H9 (cell line): Measurements from ENCODE around the gene CMPK2. TPM values are rescaled to one million over a fixed set of nuclear protein-coding genes. Genes with fewer than 3 reads are reported as not detected.

Experiments
- DNase-seq: peaks from one replicate; pipeline ENCODE4 v3.0.0-alpha.2; 2017
- H2AFZ ChIP-seq: one replicate; pipeline ENCODE4 v1.6.1; 2013; ENCODE audit warnings: mild to moderate bottlenecking, low read length, control low read depth, moderate library complexity
- H2AK5ac ChIP-seq: 2 replicates; pipeline ENCODE4 v1.6.1; 2013; ENCODE audit warnings: low read length, control low read depth, mixed read lengths; ENCODE audit not compliant: insufficient read length
- H2BK120ac ChIP-seq: one replicate; pipeline ENCODE4 v1.6.1; 2013; ENCODE audit warnings: low read depth, mild to moderate bottlenecking, low read length, control low read depth, inconsistent platforms; ENCODE audit not compliant: poor library complexity, severe bottlenecking
- H2BK12ac ChIP-seq: 2 replicates; pipeline ENCODE4 v1.6.1; 2013; ENCODE audit warnings: low read length, control low read depth, mixed read lengths, low read depth; ENCODE audit not compliant: insufficient read length
- H2BK15ac ChIP-seq: 2 replicates; pipeline ENCODE4 v1.6.1; 2013; ENCODE audit warnings: low read depth, low read length, control low read depth
- H2BK20ac ChIP-seq: one replicate; pipeline ENCODE4 v1.6.1; 2013; ENCODE audit warnings: low read depth, mild to moderate bottlenecking, low read length, control low read depth, inconsistent platforms; ENCODE audit not compliant: poor library complexity, severe bottlenecking
- H2BK5ac ChIP-seq: 2 replicates; pipeline ENCODE4 v1.6.1; 2013; ENCODE audit warnings: low read length, control low read depth, mixed read lengths; ENCODE audit not compliant: insufficient read length
- H3K14ac ChIP-seq: 2 replicates; pipeline ENCODE4 v1.6.1; 2013; ENCODE audit warnings: low read length, control low read depth; ENCODE audit not compliant: insufficient read depth
- H3K18ac ChIP-seq: 2 replicates; pipeline ENCODE4 v1.6.1; 2013; ENCODE audit warnings: low read depth, mild to moderate bottlenecking, mixed read lengths, low read length, control low read depth; ENCODE audit not compliant: insufficient read length
- H3K23ac ChIP-seq: 2 replicates; pipeline ENCODE4 v1.6.1; 2013; ENCODE audit warnings: low read length, control low read depth, mixed read lengths, low read depth; ENCODE audit not compliant: insufficient read length
- H3K23me2 ChIP-seq: 2 replicates; pipeline ENCODE4 v1.6.1; 2013; ENCODE audit warnings: low read depth, mild to moderate bottlenecking, mixed read lengths, low read length, control low read depth; ENCODE audit not compliant: insufficient read length, poor library complexity, severe bottlenecking
- H3K27ac ChIP-seq: 2 replicates; pipeline ENCODE4 v1.5.1; 2013; ENCODE audit warnings: low read length, control low read depth, mixed read lengths, low read depth; ENCODE audit not compliant: insufficient read length
- H3K27me3 ChIP-seq: 2 replicates; pipeline ENCODE4 v1.6.1; 2013; ENCODE audit warnings: low read length, control low read depth, inconsistent platforms; ENCODE audit not compliant: insufficient read depth
- H3K4ac ChIP-seq: 2 replicates; pipeline ENCODE4 v1.6.1; 2013; ENCODE audit warnings: low read depth, mild to moderate bottlenecking, control low read depth, inconsistent platforms, low read length, moderate library complexity
- H3K4me1 ChIP-seq: 2 replicates; pipeline ENCODE4 v1.6.1; 2013; ENCODE audit warnings: low read length, control low read depth, inconsistent platforms; ENCODE audit not compliant: insufficient read depth
- H3K4me2 ChIP-seq: 2 replicates; pipeline ENCODE4 v1.6.1; 2013; ENCODE audit warnings: low read length, control low read depth, mixed read lengths; ENCODE audit not compliant: insufficient read length, insufficient read depth
- H3K56ac ChIP-seq: 2 replicates; pipeline ENCODE4 v1.6.1; 2013; ENCODE audit warnings: low read depth, mild to moderate bottlenecking, mixed read lengths, low read length, control low read depth; ENCODE audit not compliant: insufficient read length
- H3K79me1 ChIP-seq: 2 replicates; pipeline ENCODE4 v1.6.1; 2013; ENCODE audit warnings: low read depth, mild to moderate bottlenecking, moderate library complexity, low read length, control low read depth, inconsistent platforms; ENCODE audit not compliant: insufficient read depth, poor library complexity, severe bottlenecking
- H3K79me2 ChIP-seq: 2 replicates; pipeline ENCODE4 v1.6.1; 2013; ENCODE audit warnings: low read length, control low read depth, inconsistent platforms; ENCODE audit not compliant: insufficient read depth
- H3K9ac ChIP-seq: 2 replicates; pipeline ENCODE4 v1.6.1; 2013; ENCODE audit warnings: low read length, control low read depth, mixed read lengths; ENCODE audit not compliant: insufficient read length; ENCODE audit errors: extremely low read depth
- H3K9me3 ChIP-seq: one replicate; pipeline ENCODE4 v1.6.1; 2013; ENCODE audit warnings: low read depth, low read length, inconsistent platforms; ENCODE audit not compliant: control insufficient read depth
- H3T11ph ChIP-seq: one replicate; pipeline ENCODE4 v1.6.1; 2013; ENCODE audit warnings: mild to moderate bottlenecking, low read length, control low read depth, inconsistent platforms
- H4K20me1 ChIP-seq: one replicate; pipeline ENCODE4 v1.6.1; 2013; ENCODE audit not compliant: control insufficient read depth, insufficient read length, insufficient read depth
- H4K5ac ChIP-seq: 2 replicates; pipeline ENCODE4 v1.6.1; 2013; ENCODE audit warnings: low read depth, mild to moderate bottlenecking, mixed read lengths, low read length, control low read depth; ENCODE audit not compliant: insufficient read length
- H4K8ac ChIP-seq: replicated peaks from 2 replicates; pipeline ENCODE4 v1.6.1; 2013; ENCODE audit warnings: low read length, control low read depth, mixed read lengths, low read depth; ENCODE audit not compliant: insufficient read length
- H4K91ac ChIP-seq: 2 replicates; pipeline ENCODE4 v1.6.1; 2013; ENCODE audit warnings: low read depth, mild to moderate bottlenecking, moderate library complexity, mixed read lengths, low read length, control low read depth; ENCODE audit not compliant: insufficient read length
- H3K27ac Mint-ChIP-seq, 3 experiments: 2 replicates in 2 of 3; 3 replicates in 1 of 3; pipeline ENCODE4 v1.8.0; 2020 to 2021; ENCODE audit warnings: mixed read lengths in 3 of 3, mild to moderate bottlenecking in 1 of 3, moderate library complexity in 1 of 3
- H3K27me3 Mint-ChIP-seq: 2 replicates; pipeline ENCODE4 v1.8.0; 2021; ENCODE audit warnings: low read depth, mild to moderate bottlenecking, moderate library complexity, mixed read lengths
- H3K36me3 Mint-ChIP-seq, 3 experiments: 2 replicates in 2 of 3; 3 replicates in 1 of 3; pipeline ENCODE4 v1.8.0; 2020 to 2021; ENCODE audit warnings: low read depth in 3 of 3, mixed read lengths in 3 of 3; ENCODE audit not compliant: insufficient read depth in 1 of 3
- H3K4me1 Mint-ChIP-seq, 2 experiments: 2 replicates each; pipeline ENCODE4 v1.8.0; 2020; ENCODE audit warnings: mixed read lengths in 2 of 2
- H3K4me3 Mint-ChIP-seq, 2 experiments: 2 replicates in 1 of 2; 3 replicates in 1 of 2; pipeline ENCODE4 v1.8.0; 2020 to 2021; ENCODE audit warnings: mild to moderate bottlenecking in 2 of 2, mixed read lengths in 2 of 2, moderate library complexity in 1 of 2
- H3K9me3 Mint-ChIP-seq, 2 experiments: 2 replicates in 1 of 2; 3 replicates in 1 of 2; pipeline ENCODE4 v1.8.0; 2020; ENCODE audit warnings: mild to moderate bottlenecking in 2 of 2, mixed read lengths in 2 of 2, moderate library complexity in 1 of 2
- WGBS: extraction: QIAGEN DNeasy Blood & Tissue Kit; methylation state at CpG from one replicate; pipeline ENCODE4 v1.1.7; 2013; ENCODE audit warnings: missing lambda C conversion rate, low lambda C conversion rate, mixed read lengths; ENCODE audit not compliant: insufficient read length; ENCODE audit errors: extremely low coverage; 5-methylcytosine and 5-hydroxymethylcytosine counted together
- total RNA-seq: library from RNA; stranded (reverse); gene quantifications from 2 replicates; pipeline ENCODE4 v1.2.1, GENCODE V29; 2021
- TF ChIP-seq, protein P1 (sequence below): fragments of 200-600 bp; sonication (generic); conservative IDR thresholded peaks from 3 replicates; pipeline ENCODE4 v1.8.0; 2021; ENCODE audit warnings: antibody characterized with exemption, mild to moderate bottlenecking

Gene CMPK2
- total RNA-seq, 1 experiment from 2014 or later: 0.90 TPM

DNA sequence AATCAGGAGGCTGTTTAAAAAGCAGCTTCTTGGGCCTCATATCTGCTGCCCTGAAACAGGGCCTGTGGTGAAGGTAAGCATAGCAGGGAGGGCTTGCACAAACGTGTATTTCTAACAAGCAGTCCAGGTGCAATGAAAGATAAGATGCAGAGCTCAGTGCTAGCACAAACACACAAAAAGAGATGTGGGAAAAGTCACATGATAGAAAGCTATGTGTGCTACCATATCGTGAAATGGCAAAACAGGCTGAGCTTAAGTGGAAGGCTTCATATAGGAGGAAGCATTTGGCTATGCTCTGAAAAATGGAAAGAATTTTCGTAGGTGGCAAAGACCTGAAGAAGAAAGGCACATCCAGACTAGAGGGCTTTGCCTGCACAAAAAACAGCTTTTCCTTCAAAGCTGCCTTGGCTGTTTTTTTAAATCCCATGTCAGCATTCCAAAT lies 22.1 kb upstream of the CMPK2 start:
- Histone ChIP-seq H3K23ac (no peak overlapping the region), H3K4ac (no peak overlapping the region), H3K9ac (no peak overlapping the region), H4K5ac (no peak overlapping the region), H3K56ac (no peak overlapping the region), H3K79me1 (no peaks in the 10 kb centered on the region), H3K4me1 (no peaks in the 10 kb centered on the region), H3K23me2 (no peaks in the 10 kb centered on the region), H4K20me1 (no peaks in the 10 kb centered on the region), H2BK120ac (no peak overlapping the region), H3K18ac (no peak overlapping the region), H3K4me2 (no peak overlapping the region), H2AK5ac (no peak overlapping the region), H2BK15ac (no peak overlapping the region), H2AFZ (no peak overlapping the region), H3K9me3 (no peaks in the 10 kb centered on the region), H2BK5ac (no peak overlapping the region), H3K14ac (no peak overlapping the region), H3K27ac (no peak overlapping the region), H4K8ac (no peak overlapping the region), H4K91ac (no peak overlapping the region), H2BK12ac (no peak overlapping the region), H3K27me3 (no peaks in the 10 kb centered on the region), H2BK20ac (no peak overlapping the region), H3K79me2 (no peaks in the 10 kb centered on the region), H3T11ph (no peak overlapping the region)
- Mint-ChIP-seq H3K9me3 (peaks cover 0 to 4% of the 10 kb centered on the region in 2 experiments; a peak in 2 of 5 replicates), H3K27me3 (peaks cover 2% of the 10 kb centered on the region), H3K4me3 (no peak overlapping the region), H3K4me1 (no peaks in the 10 kb centered on the region), H3K36me3 (no peaks in the 10 kb centered on the region), H3K27ac (no peak overlapping the region)
- no CpG with 5 or more reads among the region's 3 CpGs for WGBS
- TF ChIP-seq, protein P1, sequence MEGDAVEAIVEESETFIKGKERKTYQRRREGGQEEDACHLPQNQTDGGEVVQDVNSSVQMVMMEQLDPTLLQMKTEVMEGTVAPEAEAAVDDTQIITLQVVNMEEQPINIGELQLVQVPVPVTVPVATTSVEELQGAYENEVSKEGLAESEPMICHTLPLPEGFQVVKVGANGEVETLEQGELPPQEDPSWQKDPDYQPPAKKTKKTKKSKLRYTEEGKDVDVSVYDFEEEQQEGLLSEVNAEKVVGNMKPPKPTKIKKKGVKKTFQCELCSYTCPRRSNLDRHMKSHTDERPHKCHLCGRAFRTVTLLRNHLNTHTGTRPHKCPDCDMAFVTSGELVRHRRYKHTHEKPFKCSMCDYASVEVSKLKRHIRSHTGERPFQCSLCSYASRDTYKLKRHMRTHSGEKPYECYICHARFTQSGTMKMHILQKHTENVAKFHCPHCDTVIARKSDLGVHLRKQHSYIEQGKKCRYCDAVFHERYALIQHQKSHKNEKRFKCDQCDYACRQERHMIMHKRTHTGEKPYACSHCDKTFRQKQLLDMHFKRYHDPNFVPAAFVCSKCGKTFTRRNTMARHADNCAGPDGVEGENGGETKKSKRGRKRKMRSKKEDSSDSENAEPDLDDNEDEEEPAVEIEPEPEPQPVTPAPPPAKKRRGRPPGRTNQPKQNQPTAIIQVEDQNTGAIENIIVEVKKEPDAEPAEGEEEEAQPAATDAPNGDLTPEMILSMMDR: no peak
- DNase-seq: no peak
